Midbrain (tissue), 1 donor: ENCODE results near the gene DDX19B.
"Not testable (repeated sequence)": the region's sequence is repeated elsewhere in the genome, so short reads cannot be mapped to it uniquely, and the experiment has no call there.

Source experiments
- DNase-seq: peaks from one replicate; lab custom pipeline; 2025; lab: John Stamatoyannopoulos, UW

Gene DDX19B

DNA sequence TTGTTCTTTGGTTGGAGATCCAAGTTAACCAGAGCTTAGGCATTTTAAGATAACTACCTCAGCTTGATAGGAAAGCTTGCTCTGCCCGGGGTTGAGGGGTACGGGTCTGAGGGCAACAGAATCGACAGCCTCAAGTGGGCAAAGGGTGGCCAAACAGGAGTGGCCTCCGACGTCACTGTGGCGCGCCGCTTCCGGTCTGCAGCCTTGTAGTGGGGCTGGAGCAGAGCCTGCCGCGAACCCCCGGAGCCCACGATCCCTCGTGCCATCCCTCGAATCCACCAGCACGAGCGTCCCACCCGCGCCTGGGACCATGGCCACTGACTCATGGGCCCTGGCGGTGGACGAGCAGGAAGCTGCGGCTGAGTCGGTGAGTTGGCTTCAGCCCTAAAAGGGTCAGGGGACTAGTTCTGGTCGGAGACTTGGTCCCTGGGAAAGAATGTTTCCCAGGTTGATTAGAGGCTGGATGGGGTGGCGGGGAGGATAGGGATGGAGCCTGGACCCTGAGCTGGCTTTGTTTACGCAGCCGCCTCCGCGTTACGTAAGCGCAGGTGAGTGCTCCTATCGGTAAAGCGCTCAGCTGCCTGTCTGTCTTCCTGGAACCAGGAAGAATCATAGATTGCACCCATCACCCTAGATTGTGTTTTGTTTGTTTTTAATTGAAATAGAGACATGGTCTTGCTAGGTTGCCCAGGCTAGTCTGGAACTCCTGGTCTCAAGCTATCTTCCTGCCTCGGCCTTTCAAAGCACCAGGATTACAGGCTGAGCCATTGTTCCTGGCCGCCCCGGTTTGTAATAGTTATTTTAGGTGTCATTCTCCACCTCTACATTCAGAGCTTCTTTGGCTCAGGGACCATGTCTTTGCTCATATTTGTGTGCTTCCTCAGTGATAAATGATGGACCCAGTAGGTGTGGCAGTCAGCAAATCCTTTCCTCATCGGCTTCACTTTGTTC is at the start of gene DDX19B:
Gene DDX19B, plus strand, starts transcription at position 199 of the 951 bp plus-strand sequence. Its CDS starts 112 bp downstream, at position 311.
- peak; percentile 83 for DNase-seq

DNA sequence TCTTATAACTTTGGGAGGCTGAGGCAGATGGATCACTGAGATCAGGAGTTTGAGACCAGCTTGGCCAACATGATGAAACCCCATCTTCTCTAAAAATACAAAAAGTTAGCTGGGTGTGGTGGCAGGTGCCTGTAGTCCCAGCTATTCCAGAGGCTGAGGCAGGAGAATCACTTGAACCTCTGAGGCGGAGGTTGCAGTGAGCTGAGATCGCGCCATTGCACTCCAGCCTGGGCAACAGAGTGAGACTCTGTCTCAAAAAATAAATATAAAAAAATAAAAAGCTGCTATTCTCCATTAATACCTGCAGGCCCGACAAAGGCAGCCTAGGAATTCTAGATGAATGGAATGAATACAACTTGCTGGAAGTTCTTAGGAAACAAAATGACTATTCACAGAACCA is 49.3 kb upstream of the DDX19B start:
- not testable (repeated sequence) for DNase-seq

- peak; percentile 5 for DNase-seq
Measured at GRCh38 chr16:70250748-70251628, 48.0 kb upstream of the DDX19B start.

DNA sequence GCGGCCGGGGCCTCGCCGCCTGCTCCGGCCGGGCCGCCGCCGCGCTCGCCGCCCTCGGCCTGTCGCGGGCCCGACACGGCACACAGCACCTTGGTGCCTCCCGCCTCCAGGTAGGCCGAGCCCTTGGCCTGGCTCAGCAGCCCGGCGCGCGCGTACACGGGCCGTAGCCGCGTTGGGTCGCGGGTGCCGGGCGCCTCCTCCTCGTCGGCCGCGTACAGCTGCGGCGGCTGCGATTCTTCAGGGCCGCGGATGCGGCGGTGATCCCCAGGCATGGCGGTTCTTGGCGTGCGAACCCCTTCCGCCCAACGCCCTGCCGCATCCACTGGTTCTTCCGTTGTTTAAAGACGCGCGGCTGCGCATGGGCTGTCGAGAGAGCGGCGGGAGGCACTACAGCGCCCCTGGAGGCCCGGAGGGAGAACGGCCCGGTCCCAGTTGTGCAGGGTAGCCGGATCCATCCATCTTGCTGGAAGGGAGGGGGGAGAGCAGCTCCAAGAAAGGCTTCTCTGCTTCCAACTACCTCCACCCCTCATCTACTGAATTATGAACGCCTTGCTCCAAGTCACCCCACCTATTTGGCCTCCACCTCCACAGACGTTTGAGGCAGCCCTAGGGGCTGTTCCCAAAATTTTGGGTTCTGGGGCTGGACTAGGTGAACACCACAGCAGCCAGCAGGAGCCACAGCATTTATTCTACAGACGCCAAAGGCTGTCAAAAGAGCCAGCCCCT is 47.2 kb upstream of the DDX19B start, which contains the start of gene EXOSC6:
Gene EXOSC6, minus strand, starts transcription at position 312 of the 726 bp plus-strand sequence. Its CDS starts 40 bp downstream, at position 272.
- DNase-seq, result peak; percentile 91

DNA sequence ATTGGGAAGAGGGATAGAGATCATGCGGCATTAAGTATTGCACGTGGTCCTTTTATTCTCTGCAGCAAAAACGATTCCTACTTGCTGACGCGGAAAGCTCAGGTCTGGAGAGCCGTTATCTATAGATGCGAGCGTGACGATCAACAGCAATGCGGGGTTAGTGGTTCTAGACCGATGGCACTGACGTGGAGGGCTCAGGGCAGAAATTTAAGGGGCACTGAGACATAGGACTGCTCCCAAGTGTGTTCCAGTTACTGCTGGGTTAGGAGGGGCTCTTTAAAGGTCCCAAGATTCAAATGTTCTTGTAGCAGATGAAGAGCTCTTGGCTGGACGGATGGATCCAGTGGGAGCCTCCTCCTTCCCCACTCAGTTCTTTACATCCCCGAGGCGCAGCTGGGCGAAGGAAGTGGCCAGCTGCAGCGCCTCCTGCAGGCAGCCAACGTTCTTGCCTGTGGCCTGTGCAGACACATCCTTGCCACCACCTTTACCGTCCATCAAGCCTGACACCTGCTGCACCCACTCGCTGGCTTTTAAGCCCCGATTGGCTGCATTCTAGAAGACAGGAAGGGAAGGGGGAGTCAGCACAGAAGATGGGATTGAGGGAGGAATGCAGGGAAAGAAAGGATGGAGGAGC is 46.5 kb upstream of the DDX19B start:
- DNase-seq, result no peak

DNA sequence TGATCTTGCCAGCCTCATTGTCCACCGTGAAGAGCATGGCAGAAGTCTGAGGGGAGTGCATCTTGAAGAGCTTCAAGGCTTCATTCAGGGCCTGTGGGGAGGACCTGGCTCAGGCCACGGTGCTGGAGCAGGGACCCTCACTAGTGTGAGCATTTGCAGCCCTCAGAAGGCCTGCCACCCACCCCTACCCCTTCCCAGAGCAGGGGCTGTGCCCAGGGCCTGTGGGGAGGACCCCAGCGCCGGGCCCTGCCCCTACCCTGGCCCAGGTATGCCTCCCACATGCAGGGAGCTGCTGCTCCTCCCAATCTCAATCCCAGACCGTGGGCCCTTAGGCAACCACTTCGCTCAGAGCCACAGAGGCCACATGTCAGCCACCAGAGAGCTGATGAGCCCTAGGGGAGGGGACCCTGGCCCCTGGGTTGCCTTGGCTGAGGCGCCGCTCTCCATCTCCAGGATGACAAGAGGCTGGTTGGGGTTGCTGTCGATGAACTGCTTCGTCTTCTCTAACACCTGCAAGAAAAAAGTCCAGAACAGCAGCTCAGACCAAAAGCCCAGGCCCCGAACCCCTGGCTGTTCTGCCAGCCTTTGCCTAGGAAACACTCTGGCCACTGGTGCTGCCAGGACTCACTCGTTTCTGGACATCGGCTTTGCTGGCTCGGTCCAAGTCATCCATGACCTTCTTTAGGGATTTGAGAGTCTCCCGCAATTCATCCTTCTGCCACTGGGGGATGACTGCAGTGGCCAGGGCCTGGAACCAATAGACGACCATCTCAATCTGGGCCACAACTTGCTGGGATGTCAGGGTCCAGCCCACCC is 45.5 kb upstream of the DDX19B start:
- DNase-seq, result no peak

DNA sequence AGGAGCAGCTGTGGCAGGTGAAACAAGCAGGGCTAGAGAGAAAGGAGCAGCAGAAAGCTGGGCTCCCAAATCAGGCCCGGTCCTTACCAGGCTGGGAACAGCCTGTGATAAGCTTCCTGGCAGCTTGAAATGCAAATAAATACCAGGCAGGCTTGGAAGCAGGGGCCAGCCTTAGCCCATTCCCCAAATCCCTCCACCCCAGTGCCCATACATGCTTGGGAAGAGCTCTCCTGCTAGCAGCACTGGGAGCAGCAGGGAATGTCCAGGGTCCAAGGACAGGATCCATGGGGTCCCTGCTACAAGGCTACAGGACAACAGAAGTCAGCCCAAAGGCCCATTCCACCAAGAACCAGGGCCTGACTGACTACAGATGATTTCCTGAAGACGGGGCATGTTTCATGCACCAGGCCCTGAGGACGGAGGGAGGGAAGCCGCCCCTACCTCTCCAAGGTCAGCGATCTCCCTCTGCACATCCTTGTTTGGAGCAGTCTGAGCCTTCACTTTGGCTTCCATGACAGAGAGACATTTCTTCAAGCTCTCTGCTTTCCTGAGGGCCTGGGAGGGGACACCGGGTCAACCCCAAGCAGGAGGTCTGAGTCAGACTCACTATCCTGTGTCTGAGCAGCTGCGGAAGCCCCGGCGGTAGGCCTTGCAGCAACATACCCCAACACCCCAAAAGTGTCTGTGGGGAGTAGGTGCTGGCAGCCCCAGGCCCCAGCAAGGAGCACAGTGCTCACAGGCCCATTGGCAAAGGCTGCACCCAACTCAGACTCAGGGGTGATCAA is 44.6 kb upstream of the DDX19B start:
- DNase-seq, result no peak

GRCh38 chr16:70254965-70255286 is 44.1 kb upstream of the DDX19B start:
- DNase-seq, result no peak

GRCh38 chr16:70255574-70255973 is 43.4 kb upstream of the DDX19B start:
- no peak for DNase-seq

DNA sequence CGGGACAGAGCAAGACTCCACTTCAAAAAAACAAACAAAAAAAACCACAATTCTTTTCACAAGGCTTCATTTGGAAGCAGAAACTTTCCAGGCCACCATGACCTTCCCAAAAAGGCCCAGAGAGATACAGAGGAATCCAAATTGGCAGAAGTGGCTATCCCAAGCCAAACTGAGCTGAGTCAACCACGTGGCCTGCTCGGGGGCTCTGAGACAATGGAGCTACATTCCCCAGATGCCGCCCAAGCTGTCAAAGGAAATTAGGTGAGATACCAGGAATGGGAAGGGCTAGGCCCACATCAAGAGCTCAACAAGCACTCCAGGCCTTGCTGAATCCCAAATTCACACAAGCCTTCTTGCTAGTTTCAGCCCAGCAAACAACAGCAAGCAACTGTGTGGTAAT is 41.6 kb upstream of the DDX19B start:
- DNase-seq, result no peak

DNA sequence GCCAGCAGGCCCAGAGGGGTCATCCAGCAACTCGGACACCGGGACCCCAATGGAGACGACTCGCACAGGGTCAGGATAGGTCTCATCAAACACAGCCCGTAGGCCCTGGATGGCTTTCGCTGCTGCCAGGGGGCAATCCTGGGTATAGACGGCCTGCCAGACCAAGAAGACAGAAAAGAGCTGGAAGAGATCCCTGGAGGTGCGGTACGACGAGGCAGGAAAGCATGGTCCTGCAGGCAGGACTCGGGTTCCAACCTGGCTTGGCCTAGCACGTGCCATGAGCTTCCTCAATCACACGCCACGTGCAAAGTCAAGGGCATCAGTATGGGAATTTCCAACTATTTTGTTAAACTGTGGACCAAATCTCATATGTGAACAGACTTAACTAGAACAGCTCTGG is 40.9 kb upstream of the DDX19B start:
- no peak for DNase-seq

DNA sequence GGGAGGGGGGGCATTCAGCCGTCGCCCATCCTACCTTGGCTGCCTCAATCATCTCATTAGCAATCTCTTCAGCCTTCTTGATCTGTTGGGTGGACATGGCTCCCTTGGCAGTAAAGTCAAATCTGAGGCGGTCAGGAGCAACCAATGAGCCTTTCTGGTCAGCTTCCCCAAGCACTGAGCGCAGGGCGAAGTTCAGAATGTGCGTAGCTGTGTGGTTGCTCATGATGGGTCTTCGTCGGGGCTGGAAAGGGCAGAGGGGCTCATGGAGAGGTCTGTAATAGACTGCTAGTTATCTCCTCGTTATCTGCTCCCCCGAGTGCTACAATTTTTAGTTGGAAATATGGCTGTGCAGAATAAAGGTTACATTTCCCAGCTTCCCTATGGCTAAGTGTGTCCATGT is 40.0 kb upstream of the DDX19B start:
- DNase-seq, result no peak

DNA sequence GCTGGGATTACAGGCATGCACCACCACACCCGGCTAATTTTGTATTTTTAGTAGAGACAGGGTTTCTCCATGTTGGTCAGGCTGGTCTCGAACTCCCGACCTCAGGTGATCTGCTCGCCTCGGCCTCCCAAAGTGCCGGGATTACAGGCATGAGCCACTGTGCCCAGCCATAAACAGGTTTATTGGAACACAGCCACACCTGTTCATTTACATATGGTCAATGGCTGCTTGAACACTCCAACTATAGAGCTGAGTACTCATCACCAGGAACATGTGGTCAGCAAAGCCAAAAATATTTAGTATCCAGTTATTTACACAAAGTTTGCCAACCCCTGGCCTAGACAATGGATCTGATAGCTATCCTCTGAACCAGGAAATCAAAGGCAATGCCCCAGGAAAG is 39.1 kb upstream of the DDX19B start:
- DNase-seq, result not testable (repeated sequence)

- DNase-seq, result no peak
Measured at GRCh38 chr16:70267516-70267915, 31.5 kb upstream of the DDX19B start.

DNA sequence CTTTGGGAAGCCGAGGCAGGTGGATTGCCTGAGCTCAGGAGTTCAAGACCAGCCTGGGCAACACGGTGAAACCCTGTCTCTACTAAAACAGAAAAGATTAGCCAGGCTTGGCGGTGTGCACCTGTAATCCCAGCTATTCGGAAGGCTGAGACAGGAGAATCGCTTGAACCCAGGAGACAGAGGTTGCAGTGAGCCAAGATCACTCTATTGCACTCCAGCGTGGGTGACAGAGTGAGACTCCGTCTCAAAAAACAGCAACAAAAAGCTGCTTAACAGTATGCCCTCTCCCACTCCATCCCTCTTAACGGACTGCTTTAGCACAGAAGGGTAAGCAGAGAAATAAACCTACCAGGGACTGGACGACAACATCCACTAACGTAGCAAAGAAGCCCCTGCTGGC is 31.1 kb upstream of the DDX19B start:
- DNase-seq, result not testable (repeated sequence)

- no peak for DNase-seq
Measured at GRCh38 chr16:70269471-70269870, 29.5 kb upstream of the DDX19B start.

GRCh38 chr16:70270176-70270575 is 28.8 kb upstream of the DDX19B start:
- DNase-seq, result no peak

DNA sequence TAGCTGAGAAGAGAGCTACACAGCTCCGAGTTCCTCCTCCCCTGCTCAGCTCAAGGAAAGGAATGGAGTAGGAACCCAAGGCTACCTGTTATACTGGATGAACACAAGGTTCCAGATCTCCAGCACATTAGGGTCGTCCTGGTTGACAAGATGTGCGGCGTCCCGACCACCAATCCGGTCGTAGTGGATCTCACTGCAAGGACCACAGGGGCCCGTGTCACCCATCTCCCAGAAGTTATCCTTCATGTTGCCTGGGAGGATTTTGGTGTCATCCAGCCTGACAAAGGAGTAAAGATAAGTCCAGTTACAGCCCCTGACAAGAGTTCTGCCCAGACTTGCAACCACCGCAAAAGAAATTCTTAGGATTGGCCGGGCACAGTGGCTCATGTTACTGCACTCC is 27.3 kb upstream of the DDX19B start:
- no peak for DNase-seq

DNA sequence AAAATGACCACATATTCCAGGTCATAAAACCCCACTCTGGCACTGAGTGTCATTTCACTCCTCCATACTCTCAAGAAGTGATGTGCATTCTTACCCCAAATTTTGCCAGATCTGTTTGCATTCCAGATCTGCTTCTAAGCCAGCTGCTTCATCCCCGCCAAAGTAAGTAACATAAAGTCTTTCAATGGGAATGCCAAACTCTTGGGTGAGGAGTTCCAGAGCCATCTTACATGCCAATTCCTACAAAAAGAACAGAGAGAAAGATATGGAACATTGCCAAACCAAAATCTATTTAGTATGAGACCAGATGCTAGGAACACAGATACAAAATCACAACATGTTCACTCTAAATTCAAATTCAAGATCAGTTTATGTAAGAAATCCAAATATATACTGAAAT is 22.6 kb upstream of the DDX19B start:
- no peak for DNase-seq
